IPS-NIHi11 (cell line): Measurements from ENCODE around the gene ANO2.
"Not testable (repeated sequence)": the region's sequence is repeated elsewhere in the genome, so short reads cannot be mapped to it uniquely, and the experiment has no call there.

Source experiments
- DNase-seq: peaks from one replicate; pipeline ENCODE4 v3.0.0; 2012; ENCODE audit warnings: mixed read lengths, low spot score

The ANO2 gene

GRCh38 chr12:5537026-5537615, 407.9 kb downstream of the ANO2 start:
- DNase-seq, result not testable (repeated sequence)

GRCh38 chr12:5535541-5535940, 409.5 kb downstream of the ANO2 start:
- no peak for DNase-seq

DNA sequence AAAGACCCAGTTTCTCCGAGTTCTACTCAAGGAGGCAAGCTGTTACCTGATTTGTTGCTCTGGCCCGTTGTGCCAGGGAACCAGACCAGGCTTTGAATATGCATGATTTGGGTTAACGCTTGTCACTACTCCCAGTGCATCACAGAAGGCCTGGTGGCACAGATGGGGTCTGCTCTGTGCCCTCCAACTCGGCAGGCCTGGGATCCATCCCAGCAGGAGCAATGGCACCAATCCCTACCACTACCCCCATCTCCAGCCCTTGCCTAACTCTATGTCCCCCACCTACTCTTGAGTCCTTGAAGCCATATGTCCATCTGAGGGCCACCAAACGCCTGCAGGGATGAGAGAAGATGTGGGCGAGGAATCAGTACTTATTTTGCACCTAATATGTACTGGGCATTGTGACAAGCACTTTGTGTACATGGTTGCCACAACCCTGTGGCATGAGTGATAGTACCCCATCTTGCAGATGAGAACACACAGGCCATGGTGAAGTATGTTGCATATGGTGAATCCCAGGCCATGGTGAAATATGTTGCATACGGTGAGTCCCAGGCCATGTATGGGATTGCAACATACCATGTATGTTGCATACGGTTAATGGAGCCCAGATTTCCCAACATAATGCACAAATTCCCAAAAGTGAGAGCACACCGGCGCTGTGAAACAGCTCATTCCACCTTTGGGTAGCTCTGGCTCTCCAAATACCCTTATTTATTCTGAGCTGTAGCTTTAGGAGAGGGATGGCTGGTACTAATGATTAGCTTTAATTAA, 410.4 kb downstream of the ANO2 start:
- DNase-seq, result no peak

DNA sequence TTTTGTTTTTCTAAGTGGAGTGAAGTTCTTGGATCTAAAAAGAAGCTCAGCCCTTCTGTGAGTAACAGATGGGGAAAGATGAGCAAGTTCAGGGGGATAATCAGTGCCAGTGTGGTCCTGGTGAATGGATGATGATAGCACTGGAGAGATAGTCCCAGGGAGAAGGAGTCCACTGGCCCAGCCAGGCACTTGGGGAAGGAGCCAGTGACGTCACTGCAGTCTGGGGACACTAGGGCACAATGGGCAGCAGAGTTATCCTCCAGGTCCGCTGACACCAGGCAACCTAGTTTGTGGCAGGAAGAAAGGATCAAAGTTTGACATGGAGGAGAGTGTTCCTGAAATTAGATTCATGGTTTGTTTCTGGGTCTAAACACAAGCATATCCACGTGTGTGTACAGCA, 411.7 kb downstream of the ANO2 start:
- no peak for DNase-seq

DNA sequence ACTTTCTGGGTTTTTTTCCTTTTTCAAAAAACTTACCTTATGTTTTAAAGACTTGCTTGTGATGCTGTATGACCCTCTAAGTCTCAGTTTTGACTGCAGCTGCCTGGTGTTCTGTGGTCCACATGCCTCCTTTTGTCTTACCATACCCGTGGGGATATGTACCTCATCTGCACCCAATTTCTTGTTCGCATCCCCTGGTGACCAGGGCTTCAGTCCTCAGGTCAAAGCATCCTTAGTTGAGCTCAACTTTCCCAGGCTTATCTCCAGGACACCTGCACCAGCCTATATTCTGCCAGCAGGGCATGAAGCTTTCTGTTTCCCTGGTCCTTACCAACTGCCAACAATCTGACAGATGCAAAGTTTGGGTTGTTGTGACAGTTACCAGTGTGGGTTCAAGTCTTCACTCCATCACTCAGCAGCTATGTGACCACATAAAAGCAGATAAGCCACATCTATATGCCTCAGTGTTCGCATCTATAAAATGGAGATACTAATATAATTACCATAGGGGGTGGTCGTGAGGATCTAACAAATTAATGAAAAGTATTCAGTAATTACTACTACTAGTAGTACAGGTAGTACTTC, 419.2 kb downstream of the ANO2 start:
- no peak for DNase-seq

DNA sequence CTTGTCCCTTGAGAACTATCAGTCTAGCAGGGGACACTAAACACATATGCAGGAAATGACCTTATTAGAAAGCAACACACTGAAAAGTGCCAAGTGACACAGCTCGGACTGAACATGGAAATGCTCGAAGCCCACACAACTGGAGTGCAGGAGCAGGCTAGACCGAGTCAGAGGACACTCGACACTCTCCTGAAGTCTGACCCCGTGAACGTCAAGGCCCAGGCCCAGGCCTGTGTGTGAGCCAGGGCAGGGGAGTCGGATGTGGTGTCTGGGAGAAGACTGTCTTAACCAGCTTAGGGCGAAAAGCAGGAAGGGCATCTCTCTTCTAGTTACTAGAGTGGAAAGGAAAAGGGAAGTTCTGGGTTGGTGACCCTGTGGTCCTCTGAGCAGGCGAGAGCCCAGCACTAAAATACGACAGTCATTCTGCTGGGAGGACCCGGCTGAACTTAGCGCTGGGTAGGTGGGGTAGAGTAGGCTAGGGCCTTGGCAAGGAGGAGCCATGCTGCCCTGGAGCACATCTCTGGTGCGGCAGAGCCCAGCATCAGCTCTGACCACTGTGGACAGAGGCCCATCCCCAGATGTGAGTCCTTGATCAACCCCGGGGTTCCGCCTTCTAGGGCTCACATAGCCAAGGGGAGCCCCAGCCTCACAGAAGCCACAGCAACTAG, 420.2 kb downstream of the ANO2 start:
- no peak for DNase-seq

DNA sequence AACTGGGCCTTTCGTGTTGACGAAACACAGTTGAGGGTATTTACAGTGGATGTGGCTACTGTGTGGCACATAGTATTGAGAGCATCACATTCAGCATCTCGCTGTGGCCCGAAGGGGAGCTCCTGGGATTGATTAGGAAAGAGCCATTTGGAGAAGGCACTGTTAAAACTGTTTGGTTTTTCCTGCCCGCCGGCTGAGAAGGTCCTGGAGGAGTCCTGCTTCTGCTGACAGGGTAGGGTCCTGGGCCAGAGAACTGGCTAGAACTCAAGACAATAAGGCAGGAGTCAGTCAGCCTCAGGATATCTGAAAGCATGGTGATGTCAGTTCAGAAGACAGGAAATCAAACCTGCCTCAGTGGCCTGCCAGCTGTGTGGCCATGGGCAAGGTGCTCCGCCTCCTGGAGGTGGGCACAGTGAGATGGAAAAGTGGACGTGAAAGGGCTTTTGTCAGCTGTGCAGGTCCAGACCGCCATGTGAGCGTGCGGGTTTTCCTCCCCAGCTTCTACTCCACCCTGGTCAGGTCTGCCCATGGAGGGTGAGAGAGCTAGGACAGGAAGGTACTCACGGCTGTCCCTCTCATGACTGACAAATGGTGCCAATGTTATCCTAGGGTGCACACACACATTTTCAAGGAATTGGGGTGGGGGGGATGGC, 420.8 kb downstream of the ANO2 start:
- DNase-seq, result no peak

DNA sequence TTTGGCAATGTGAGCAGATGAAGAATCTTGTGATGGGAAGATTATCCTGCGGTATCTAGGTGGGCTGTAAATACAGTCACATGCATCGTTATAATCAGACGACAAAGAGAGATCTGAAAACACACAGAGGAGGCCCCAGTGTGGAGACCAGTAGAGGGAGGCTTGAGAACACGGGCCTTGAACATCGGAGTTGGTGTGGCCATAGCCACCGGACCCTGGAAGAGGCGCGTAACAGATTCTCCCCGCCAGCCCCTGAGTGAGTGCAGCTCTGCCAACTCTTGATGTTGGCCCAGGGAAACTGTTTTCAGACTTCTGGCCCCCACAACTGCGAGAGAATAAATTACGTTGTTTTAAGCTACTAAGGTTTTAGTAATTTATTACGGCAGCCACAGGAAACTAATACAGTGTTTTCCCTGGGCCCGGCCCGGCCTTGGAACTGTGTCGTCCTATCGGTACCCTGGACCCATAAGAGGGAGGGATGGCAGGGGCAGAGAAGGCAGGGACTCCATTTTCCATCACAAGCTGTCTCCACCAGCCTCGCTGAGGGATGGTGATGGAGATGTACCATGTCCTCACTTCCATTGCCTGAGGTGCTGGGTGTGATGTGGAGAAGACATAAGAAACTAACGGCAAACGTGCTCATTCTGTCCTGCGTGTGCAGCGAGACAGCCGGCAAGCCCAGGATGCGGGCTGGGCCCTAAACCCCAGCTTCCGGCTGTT, 421.5 kb downstream of the ANO2 start:
- DNase-seq, result no peak

DNA sequence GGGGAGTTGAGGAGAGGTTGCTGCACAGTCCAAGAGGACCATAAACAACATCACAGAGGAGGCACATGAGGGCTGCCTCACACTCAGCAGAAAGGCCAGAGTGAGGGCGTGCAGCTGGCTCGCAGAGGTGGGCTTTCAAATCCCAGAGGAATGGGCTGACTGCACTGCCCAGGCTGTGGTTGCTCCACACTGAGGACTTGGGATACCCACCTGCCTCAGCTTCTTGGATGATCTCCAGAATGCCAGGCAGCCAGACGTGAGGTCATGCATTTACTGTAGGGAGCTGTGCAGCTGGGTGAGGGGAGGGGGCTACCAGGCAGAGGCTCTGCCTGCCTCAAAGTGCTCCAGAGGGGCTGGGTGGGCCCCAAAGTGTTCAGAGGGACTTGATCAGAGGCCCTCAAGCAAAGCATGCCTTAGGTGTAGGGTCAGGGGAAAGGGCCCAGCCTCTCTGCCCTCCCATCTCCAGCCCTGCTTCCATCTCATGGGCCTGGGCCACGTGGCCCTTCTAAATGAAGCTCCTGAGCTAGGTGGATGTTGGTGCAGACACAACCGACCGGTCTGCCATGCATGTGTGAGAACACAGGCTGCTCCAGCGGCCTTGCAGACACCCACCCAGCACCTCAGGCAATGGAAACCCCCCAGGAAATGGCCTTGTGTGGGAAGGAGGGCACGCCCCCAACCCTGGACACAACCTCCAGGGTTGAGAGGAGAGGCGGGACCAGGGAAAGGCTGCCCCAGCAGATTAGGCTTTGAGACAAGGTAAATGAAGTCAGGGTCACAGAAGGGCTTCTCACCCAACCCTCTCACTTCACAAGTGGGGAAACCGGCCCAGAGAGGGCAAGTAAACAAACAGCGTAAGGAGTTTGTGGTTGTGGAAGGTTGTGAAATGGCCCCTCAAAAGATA, 422.4 kb downstream of the ANO2 start:
- DNase-seq, result no peak

DNA sequence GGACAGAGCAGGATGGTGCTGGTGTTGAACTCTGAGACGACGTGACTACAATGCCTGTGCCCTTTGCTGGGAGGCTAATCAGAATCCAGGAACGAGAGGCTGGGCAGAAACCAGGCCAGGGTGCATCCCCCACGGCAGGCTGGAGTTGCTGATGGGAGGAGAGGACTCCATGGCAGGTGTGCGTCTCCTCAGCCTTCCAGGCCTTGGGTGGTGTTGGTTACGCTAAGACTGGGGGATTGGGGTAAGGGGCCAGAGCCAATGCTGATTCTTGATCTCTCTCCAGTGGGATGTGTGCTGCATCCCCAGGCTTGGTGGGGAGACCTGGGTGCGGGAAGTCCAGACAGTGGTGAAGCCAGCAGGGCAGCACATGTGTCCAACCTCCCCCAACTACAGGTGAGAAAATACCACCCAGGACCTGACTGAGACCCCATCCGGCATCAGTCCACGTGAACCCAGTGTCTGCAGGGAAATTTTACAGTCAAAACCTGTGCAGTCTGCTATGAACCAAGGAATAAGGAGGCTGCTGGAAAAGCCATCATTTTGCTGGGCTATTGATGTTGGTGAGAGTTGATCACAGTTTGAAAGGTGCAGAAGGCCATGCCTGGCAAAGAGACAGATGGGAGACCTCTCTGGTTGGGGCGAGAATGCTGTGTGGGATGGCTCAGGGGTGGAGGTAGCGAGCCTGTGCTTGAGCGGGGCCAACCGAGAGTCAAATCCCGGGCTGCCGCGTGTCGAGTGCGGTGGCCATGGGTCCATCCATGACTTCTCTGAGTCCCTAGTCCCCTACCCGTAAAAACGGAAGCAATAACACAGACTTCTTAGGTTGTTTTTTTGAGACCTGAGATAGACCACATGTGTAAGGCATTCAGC, 423.4 kb downstream of the ANO2 start:
- DNase-seq, result no peak

DNA sequence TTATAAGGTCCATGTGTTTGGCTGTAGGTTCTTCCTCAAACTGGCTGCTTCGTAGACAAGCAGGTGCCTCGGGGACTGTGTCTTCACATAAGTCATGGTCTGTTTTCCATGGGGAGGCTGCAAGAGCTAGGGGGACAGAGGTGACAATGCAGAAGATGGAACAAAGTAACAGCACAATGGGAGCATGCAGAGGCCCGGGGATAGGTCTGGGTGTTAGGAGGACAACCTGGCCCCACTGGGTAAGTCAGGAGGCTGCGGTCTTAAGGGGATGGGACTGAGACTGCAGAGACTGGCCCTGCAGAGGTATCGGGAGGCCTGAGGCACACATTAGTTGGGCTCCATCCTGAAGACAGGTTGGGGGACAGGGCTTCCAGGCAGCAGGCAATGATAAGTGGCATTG, 424.2 kb downstream of the ANO2 start:
- no peak for DNase-seq

DNA sequence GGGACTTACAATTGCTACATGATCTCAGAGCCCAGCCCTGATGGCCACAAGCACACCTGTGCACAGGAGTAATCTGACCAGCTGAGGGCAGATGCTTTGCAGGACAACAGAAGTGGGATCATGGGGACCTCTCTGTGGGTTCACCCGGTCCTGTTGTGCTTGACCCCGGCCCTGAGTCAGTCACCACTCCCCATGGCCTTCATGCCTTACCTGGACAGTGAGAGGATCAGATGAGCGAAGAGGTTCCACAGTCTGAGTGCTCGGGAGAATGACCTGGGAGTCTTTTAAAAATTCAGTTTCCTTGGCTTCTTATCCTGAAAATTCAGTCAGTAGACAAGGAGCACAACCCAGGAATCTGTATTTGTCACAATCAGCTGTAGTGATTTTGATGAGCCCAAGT, 425.0 kb downstream of the ANO2 start:
- DNase-seq, result no peak

DNA sequence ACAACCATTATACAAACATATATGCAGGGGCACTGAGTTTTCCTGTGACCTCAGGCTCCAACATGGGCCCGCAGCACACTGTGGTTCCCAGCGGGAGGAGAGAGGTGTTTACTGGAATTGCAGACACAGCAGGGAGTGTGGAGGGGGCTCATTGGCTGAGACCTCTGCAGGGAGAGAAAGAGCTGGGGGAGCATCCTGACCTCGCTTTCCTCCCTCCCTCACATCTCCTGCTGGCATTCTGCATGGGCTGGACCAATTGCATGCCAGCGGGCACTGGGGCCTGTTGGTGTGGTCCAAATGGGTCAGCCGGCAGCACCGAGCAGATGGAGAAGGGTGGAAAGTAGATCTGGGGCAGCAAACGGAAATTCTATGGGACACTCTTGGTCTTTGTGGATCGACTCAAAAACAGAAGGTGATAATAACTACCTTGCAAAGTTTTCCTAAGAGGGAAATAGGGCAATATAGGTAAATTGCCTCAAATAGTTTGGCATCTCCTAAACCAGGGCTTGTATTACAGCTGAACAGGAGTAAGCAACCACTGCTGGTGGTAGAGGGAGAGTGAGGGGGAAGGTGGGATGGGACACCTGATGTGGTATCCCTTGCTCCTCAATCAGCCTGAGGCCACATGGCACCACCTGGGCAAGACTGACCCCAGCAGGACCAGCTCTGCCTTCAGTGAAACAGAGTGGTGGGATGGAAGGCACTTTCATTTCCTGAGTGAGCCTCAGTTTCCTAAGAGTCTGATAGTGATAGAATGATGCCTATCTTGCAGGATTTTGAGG, 426.3 kb downstream of the ANO2 start:
- DNase-seq, result peak; percentile 69

GRCh38 chr12:5516371-5517241, 428.5 kb downstream of the ANO2 start:
- DNase-seq, result no peak

DNA sequence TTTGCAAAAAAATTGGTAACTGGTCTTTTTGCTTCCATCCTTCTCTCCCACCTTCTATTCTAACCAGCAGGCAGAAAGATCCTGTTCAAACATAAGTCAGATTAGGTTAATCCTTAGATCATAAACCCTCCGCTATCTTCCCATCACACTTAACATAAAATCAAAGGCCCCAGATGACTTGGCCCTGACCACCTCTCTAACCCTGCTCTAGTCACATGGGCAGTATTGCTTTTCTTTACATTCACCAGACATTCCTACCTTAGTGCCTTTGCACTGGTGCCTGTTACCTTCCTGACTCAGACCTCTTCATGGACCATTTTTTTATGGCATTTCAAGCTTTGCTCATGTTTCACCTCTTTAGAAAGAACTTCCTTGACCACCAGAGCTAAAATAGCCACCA, 429.6 kb downstream of the ANO2 start:
- no peak for DNase-seq

DNA sequence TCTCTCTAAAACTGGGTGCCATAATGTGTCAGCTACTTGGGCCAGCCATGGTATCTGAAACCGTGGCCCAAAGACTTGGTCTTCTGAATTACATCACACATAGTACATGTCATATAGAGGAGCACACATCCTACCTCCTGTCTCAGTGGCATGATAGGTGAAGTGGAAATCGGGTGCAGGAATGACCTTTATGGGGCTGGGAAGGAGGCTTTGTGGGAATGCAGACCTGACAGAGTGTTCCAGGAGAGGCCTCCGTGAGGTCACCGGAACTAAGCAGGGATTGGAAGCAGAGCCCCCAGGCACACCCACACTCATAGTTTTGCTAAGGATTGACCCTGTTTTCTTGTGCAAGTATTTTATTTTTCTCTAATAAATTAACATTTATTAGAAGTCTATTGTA, 430.5 kb downstream of the ANO2 start:
- DNase-seq, result no peak

- no peak for DNase-seq
Observed at GRCh38 chr12:5514016-5514415, 431.0 kb downstream of the ANO2 start.

GRCh38 chr12:5513406-5513805, 431.7 kb downstream of the ANO2 start:
- DNase-seq, result no peak
